NT2/D1 (cell line): ENCODE results near the gene BMS1.

Experiments used
- SUZ12 ChIP-seq: IDR thresholded peaks from 2 replicates; pipeline ENCODE4 v1.6.1; 2011; ENCODE audit not compliant: insufficient read length, insufficient read depth; ENCODE audit errors: extremely low read depth
- ZNF274 ChIP-seq: IDR thresholded peaks from 2 replicates; pipeline ENCODE4 v1.6.1; 2011; ENCODE audit warnings: mild to moderate bottlenecking, low read depth, low read length

DNA sequence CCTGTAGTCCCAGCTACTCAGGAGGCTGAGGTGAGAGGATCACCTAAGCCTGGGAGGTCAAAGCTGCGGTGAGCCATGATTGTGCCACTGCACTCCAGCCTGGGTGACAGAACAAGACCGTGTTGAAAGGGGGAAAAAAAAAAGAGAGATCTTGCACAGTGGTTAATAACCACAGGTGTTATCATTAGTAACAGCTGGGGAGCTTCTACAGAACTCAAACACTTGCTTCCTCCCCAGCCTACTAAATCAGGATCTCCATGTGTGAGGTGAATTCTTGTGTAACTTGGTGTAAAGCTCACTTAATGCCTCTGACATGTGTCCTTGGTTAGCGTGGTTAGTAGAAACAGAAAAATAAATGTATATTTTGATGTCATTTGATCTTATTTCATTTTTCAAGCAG, 43.9 kb upstream of the BMS1 start:
- no peak for TF ChIP-seq ZNF274
- no peak for TF ChIP-seq SUZ12
